SHP77 treated with DMSO at 0.1 percent for 48 hours (cell line): ENCODE results near the gene DPEP3.
A peak's percentile ranks its signal among the peaks of the same experiment; 100 is the strongest.

Experiments
- DNase-seq: peaks from one replicate; lab custom pipeline; 2025; lab: John Stamatoyannopoulos, UW

DPEP3 gene

DNA sequence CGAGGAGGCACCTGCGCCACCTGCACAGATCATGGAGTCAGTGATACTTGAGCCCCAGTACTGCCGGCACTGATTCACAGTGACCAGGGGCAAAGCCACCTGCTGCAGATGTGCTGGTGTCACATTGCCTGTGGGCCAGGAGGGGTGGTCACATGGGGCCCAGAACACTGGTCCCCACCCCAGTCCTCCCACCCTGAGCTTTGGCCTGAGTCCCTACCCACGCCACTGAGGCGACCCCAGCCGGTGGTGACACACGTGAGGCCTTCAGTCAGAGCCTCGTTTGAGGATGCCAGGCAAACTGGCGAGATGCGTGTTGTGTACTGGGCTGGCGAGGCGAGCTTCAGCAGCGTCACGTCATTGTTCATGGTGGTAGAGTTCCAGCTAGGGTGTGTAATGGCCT is 50.1 kb downstream of the DPEP3 start:
- no peak for DNase-seq

DNA sequence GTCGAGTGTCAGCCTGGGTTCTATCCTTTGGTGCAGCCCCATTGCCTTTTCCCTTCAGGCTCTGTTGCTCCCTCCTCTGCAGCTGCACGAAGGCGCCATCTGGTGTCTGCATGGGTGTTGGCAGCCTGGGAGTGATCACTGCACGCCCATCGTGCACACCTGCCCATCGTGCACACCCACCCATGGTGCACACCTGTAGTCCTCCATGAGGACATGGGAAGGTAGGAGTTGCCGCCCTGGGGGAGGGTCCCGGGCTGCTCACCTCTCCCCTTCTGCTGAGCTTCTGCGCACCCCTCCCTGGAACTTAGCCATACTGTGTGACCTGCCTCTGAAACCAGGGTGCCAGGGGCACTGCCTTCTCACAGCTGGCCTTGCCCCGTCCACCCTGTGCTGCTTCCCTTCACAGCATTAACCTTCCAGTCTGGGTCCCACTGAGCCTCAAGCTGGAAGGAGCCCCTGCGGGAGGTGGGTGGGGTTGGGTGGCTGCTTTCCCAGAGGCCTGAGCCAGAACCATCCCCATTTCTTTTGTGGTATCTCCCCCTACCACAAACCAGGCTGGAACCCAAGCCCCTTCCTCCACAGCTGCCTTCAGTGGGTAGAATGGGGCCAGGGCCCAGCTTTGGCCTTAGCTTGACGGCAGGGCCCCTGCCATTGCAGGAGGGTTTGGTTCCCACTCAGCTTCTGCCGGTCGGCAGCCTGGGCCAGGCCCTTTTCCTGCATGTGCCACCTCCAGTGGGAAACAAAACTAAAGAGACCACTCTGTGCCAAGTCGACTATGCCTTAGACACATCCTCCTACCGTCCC is 51.5 kb downstream of the DPEP3 start:
- peak; percentile 14 for DNase-seq

DNA sequence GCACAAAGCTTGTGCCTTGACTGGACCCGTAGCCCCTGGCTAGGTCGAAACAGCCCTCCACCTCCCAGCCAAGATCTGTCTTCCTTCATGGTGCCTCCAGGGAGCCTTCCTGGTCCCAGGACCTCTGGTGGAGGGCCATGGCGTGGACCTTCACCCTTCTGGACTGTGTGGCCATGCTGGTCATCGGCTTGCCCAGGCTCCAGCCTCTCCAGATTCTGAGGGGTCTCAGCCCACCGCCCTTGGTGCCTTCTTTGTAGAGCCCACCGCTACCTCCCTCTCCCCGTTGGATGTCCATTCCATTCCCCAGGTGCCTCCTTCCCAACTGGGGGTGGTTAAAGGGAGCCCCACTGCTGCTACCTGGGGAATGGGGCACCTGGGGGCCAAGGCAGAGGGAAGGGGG is 52.2 kb downstream of the DPEP3 start:
- DNase-seq = no peak

- DNase-seq = no peak
Observed at GRCh38 chr16:67927131-67927941, 53.0 kb downstream of the DPEP3 start.

DNA sequence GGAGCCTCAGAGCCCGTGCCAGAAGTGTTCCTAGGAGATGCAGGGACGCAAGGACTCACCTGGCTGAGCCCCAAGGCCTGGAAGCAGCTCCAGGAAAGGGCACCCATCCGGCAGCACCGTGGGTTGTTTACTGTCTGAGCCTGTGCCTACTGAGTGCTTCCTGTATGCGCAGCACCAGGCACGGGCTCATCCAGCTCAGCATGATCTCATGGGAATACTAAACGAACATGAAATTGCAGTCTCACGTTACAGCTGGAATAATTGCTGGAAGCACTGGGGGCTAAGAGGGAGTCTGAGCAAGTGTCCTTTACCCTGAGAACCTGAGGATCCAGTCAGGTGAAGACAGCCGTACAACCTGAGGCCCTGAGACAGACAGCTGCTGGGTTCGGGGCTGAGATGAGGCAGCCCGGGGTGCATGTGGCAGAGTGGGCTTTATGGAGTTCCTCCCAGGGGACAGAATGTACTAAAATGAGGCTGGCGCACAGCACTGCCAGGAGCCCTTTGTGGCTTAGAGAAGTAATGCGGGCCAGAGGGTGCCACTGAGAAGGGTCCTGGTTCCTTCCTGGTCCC is 54.0 kb downstream of the DPEP3 start:
- DNase-seq = peak; percentile 67
